HG02938 (cell line): Measurements from ENCODE around the gene ADM5.
"Not testable (repeated sequence)": the region's sequence is repeated elsewhere in the genome, so short reads cannot be mapped to it uniquely, and the experiment has no call there.

Source experiments
- ATAC-seq: cut with Tn5 transposase; IDR thresholded peaks from one replicate; pipeline ENCODE4 v1.9.1; 2021; ENCODE audit warnings: mild to moderate bottlenecking, moderate library complexity; ENCODE audit not compliant: unreplicated experiment

ADM5 gene

GRCh38 chr19:49699364-49699763 lies 10.0 kb downstream of the ADM5 start:
- no peak for ATAC-seq

- ATAC-seq: no peak
These were observed 11.2 kb downstream of the ADM5 start for GRCh38 chr19:49700563-49700962.

GRCh38 chr19:49701271-49701786 lies 11.9 kb downstream of the ADM5 start:
- no peak for ATAC-seq

GRCh38 chr19:49704888-49705642 lies 15.7 kb downstream of the ADM5 start:
- ATAC-seq: no peak

- ATAC-seq: no peak
These were observed 16.5 kb downstream of the ADM5 start for GRCh38 chr19:49705919-49706318.

GRCh38 chr19:49710372-49710951 lies 21.1 kb downstream of the ADM5 start:
- no peak for ATAC-seq

- no peak for ATAC-seq
These were observed 23.0 kb downstream of the ADM5 start for GRCh38 chr19:49712397-49712859.

GRCh38 chr19:49713236-49713845 lies 23.9 kb downstream of the ADM5 start:
- ATAC-seq: no peak

GRCh38 chr19:49716154-49716553 lies 26.8 kb downstream of the ADM5 start:
- ATAC-seq: no peak

- ATAC-seq: no peak
These were observed 29.1 kb downstream of the ADM5 start for GRCh38 chr19:49718511-49718910.

GRCh38 chr19:49718991-49719390 lies 29.6 kb downstream of the ADM5 start:
- ATAC-seq: no peak

GRCh38 chr19:49719420-49719819 lies 30.0 kb downstream of the ADM5 start:
- ATAC-seq: not testable (repeated sequence)

GRCh38 chr19:49727217-49728030 lies 38.0 kb downstream of the ADM5 start:
- no peak for ATAC-seq

GRCh38 chr19:49730166-49730565 lies 40.8 kb downstream of the ADM5 start:
- ATAC-seq: no peak

- ATAC-seq: no peak
These were observed 48.9 kb downstream of the ADM5 start for GRCh38 chr19:49738268-49738667.

GRCh38 chr19:49739098-49739497 lies 49.7 kb downstream of the ADM5 start:
- ATAC-seq: no peak

- ATAC-seq: no peak
These were observed 50.5 kb downstream of the ADM5 start for GRCh38 chr19:49739933-49740332.
